H9 (cell line): ENCODE results near the gene KRT36. TPM values are rescaled to one million over a fixed set of nuclear protein-coding genes. Genes with fewer than 3 reads are reported as not detected.

Source experiments
- DNase-seq: peaks from one replicate; pipeline ENCODE4 v3.0.0-alpha.2; 2017
- H2AFZ ChIP-seq: one replicate; pipeline ENCODE4 v1.6.1; 2013; ENCODE audit warnings: mild to moderate bottlenecking, low read length, control low read depth, moderate library complexity
- H2AK5ac ChIP-seq: 2 replicates; pipeline ENCODE4 v1.6.1; 2013; ENCODE audit warnings: low read length, control low read depth, mixed read lengths; ENCODE audit not compliant: insufficient read length
- H2BK120ac ChIP-seq: one replicate; pipeline ENCODE4 v1.6.1; 2013; ENCODE audit warnings: low read depth, mild to moderate bottlenecking, low read length, control low read depth, inconsistent platforms; ENCODE audit not compliant: poor library complexity, severe bottlenecking
- H2BK12ac ChIP-seq: 2 replicates; pipeline ENCODE4 v1.6.1; 2013; ENCODE audit warnings: low read length, control low read depth, mixed read lengths, low read depth; ENCODE audit not compliant: insufficient read length
- H2BK15ac ChIP-seq: 2 replicates; pipeline ENCODE4 v1.6.1; 2013; ENCODE audit warnings: low read depth, low read length, control low read depth
- H2BK20ac ChIP-seq: one replicate; pipeline ENCODE4 v1.6.1; 2013; ENCODE audit warnings: low read depth, mild to moderate bottlenecking, low read length, control low read depth, inconsistent platforms; ENCODE audit not compliant: poor library complexity, severe bottlenecking
- H2BK5ac ChIP-seq: 2 replicates; pipeline ENCODE4 v1.6.1; 2013; ENCODE audit warnings: low read length, control low read depth, mixed read lengths; ENCODE audit not compliant: insufficient read length
- H3K14ac ChIP-seq: 2 replicates; pipeline ENCODE4 v1.6.1; 2013; ENCODE audit warnings: low read length, control low read depth; ENCODE audit not compliant: insufficient read depth
- H3K18ac ChIP-seq: 2 replicates; pipeline ENCODE4 v1.6.1; 2013; ENCODE audit warnings: low read depth, mild to moderate bottlenecking, mixed read lengths, low read length, control low read depth; ENCODE audit not compliant: insufficient read length
- H3K23ac ChIP-seq: 2 replicates; pipeline ENCODE4 v1.6.1; 2013; ENCODE audit warnings: low read length, control low read depth, mixed read lengths, low read depth; ENCODE audit not compliant: insufficient read length
- H3K23me2 ChIP-seq: 2 replicates; pipeline ENCODE4 v1.6.1; 2013; ENCODE audit warnings: low read depth, mild to moderate bottlenecking, mixed read lengths, low read length, control low read depth; ENCODE audit not compliant: insufficient read length, poor library complexity, severe bottlenecking
- H3K27ac ChIP-seq: 2 replicates; pipeline ENCODE4 v1.5.1; 2013; ENCODE audit warnings: low read length, control low read depth, mixed read lengths, low read depth; ENCODE audit not compliant: insufficient read length
- H3K27me3 ChIP-seq: 2 replicates; pipeline ENCODE4 v1.6.1; 2013; ENCODE audit warnings: low read length, control low read depth, inconsistent platforms; ENCODE audit not compliant: insufficient read depth
- H3K4ac ChIP-seq: 2 replicates; pipeline ENCODE4 v1.6.1; 2013; ENCODE audit warnings: low read depth, mild to moderate bottlenecking, control low read depth, inconsistent platforms, low read length, moderate library complexity
- H3K4me1 ChIP-seq: 2 replicates; pipeline ENCODE4 v1.6.1; 2013; ENCODE audit warnings: low read length, control low read depth, inconsistent platforms; ENCODE audit not compliant: insufficient read depth
- H3K4me2 ChIP-seq: 2 replicates; pipeline ENCODE4 v1.6.1; 2013; ENCODE audit warnings: low read length, control low read depth, mixed read lengths; ENCODE audit not compliant: insufficient read length, insufficient read depth
- H3K56ac ChIP-seq: 2 replicates; pipeline ENCODE4 v1.6.1; 2013; ENCODE audit warnings: low read depth, mild to moderate bottlenecking, mixed read lengths, low read length, control low read depth; ENCODE audit not compliant: insufficient read length
- H3K79me1 ChIP-seq: 2 replicates; pipeline ENCODE4 v1.6.1; 2013; ENCODE audit warnings: low read depth, mild to moderate bottlenecking, moderate library complexity, low read length, control low read depth, inconsistent platforms; ENCODE audit not compliant: insufficient read depth, poor library complexity, severe bottlenecking
- H3K79me2 ChIP-seq: 2 replicates; pipeline ENCODE4 v1.6.1; 2013; ENCODE audit warnings: low read length, control low read depth, inconsistent platforms; ENCODE audit not compliant: insufficient read depth
- H3K9ac ChIP-seq: 2 replicates; pipeline ENCODE4 v1.6.1; 2013; ENCODE audit warnings: low read length, control low read depth, mixed read lengths; ENCODE audit not compliant: insufficient read length; ENCODE audit errors: extremely low read depth
- H3K9me3 ChIP-seq: one replicate; pipeline ENCODE4 v1.6.1; 2013; ENCODE audit warnings: low read depth, low read length, inconsistent platforms; ENCODE audit not compliant: control insufficient read depth
- H3T11ph ChIP-seq: one replicate; pipeline ENCODE4 v1.6.1; 2013; ENCODE audit warnings: mild to moderate bottlenecking, low read length, control low read depth, inconsistent platforms
- H4K20me1 ChIP-seq: one replicate; pipeline ENCODE4 v1.6.1; 2013; ENCODE audit not compliant: control insufficient read depth, insufficient read length, insufficient read depth
- H4K5ac ChIP-seq: 2 replicates; pipeline ENCODE4 v1.6.1; 2013; ENCODE audit warnings: low read depth, mild to moderate bottlenecking, mixed read lengths, low read length, control low read depth; ENCODE audit not compliant: insufficient read length
- H4K8ac ChIP-seq: replicated peaks from 2 replicates; pipeline ENCODE4 v1.6.1; 2013; ENCODE audit warnings: low read length, control low read depth, mixed read lengths, low read depth; ENCODE audit not compliant: insufficient read length
- H4K91ac ChIP-seq: 2 replicates; pipeline ENCODE4 v1.6.1; 2013; ENCODE audit warnings: low read depth, mild to moderate bottlenecking, moderate library complexity, mixed read lengths, low read length, control low read depth; ENCODE audit not compliant: insufficient read length
- H3K27ac Mint-ChIP-seq, 3 experiments: 2 replicates in 2 of 3; 3 replicates in 1 of 3; pipeline ENCODE4 v1.8.0; 2020 to 2021; ENCODE audit warnings: mixed read lengths in 3 of 3, mild to moderate bottlenecking in 1 of 3, moderate library complexity in 1 of 3
- H3K27me3 Mint-ChIP-seq: 2 replicates; pipeline ENCODE4 v1.8.0; 2021; ENCODE audit warnings: low read depth, mild to moderate bottlenecking, moderate library complexity, mixed read lengths
- H3K36me3 Mint-ChIP-seq, 3 experiments: 2 replicates in 2 of 3; 3 replicates in 1 of 3; pipeline ENCODE4 v1.8.0; 2020 to 2021; ENCODE audit warnings: low read depth in 3 of 3, mixed read lengths in 3 of 3; ENCODE audit not compliant: insufficient read depth in 1 of 3
- H3K4me1 Mint-ChIP-seq, 2 experiments: 2 replicates each; pipeline ENCODE4 v1.8.0; 2020; ENCODE audit warnings: mixed read lengths in 2 of 2
- H3K4me3 Mint-ChIP-seq, 2 experiments: 2 replicates in 1 of 2; 3 replicates in 1 of 2; pipeline ENCODE4 v1.8.0; 2020 to 2021; ENCODE audit warnings: mild to moderate bottlenecking in 2 of 2, mixed read lengths in 2 of 2, moderate library complexity in 1 of 2
- H3K9me3 Mint-ChIP-seq, 2 experiments: 2 replicates in 1 of 2; 3 replicates in 1 of 2; pipeline ENCODE4 v1.8.0; 2020; ENCODE audit warnings: mild to moderate bottlenecking in 2 of 2, mixed read lengths in 2 of 2, moderate library complexity in 1 of 2
- whole genome bisulfite sequencing: extraction: QIAGEN DNeasy Blood & Tissue Kit; methylation state at CpG from one replicate; pipeline ENCODE4 v1.1.7; 2013; ENCODE audit warnings: missing lambda C conversion rate, low lambda C conversion rate, mixed read lengths; ENCODE audit not compliant: insufficient read length; ENCODE audit errors: extremely low coverage; 5-methylcytosine and 5-hydroxymethylcytosine counted together
- total RNA-seq: library from RNA; stranded (reverse); gene quantifications from 2 replicates; pipeline ENCODE4 v1.2.1, GENCODE V29; 2021
- TF ChIP-seq, protein P1 (sequence below): fragments of 200-600 bp; sonication (generic); conservative IDR thresholded peaks from 3 replicates; pipeline ENCODE4 v1.8.0; 2021; ENCODE audit warnings: antibody characterized with exemption, mild to moderate bottlenecking

Gene KRT36
- total RNA-seq, 1 experiment from 2014 or later: not detected

DNA sequence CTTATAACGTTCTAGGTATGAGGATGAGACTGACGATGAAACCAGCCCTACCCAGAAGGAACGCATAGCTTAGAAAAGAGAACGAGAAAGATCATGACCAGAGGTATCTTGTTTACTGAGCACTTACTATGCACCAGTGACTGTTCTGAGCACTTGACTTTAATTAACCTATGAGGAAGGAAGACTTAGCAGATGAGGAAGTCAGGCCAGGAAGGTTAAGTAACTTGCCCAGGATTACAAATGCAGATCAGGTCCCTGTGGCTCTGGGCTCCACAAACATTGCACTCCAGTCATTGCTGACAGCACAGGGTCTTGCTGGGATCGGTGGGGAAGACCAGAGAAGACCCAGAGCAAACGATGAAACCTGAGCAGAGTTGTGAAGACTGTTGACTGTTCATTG, 8.6 kb upstream of the KRT36 start:
- no CpG with 5 or more reads among the region's 6 CpGs for WGBS
- Histone ChIP-seq H2BK5ac (no peak overlapping the region), H4K91ac (no peak overlapping the region), H3K4me1 (peaks cover 3% of the 10 kb centered on the region; the same call in 1 of the 2 replicates), H3K79me2 (no peaks in the 10 kb centered on the region), H3K4me2 (no peak overlapping the region), H3K23me2 (no peaks in the 10 kb centered on the region), H3K56ac (no peak overlapping the region), H2AFZ (no peak overlapping the region), H4K5ac (no peak overlapping the region), H3K18ac (no peak overlapping the region), H2BK120ac (no peak overlapping the region), H3K9ac (no peak overlapping the region), H4K8ac (no peak overlapping the region), H2BK15ac (no peak overlapping the region), H3K27ac (no peak overlapping the region), H3K79me1 (no peaks in the 10 kb centered on the region), H2AK5ac (no peak overlapping the region), H2BK20ac (no peak overlapping the region), H3K4ac (no peak overlapping the region), H3T11ph (no peak overlapping the region), H2BK12ac (no peak overlapping the region), H3K14ac (no peak overlapping the region), H3K23ac (no peak overlapping the region), H4K20me1 (no peaks in the 10 kb centered on the region), H3K27me3 (no peaks in the 10 kb centered on the region), H3K9me3 (no peaks in the 10 kb centered on the region)
- TF ChIP-seq, protein P1, sequence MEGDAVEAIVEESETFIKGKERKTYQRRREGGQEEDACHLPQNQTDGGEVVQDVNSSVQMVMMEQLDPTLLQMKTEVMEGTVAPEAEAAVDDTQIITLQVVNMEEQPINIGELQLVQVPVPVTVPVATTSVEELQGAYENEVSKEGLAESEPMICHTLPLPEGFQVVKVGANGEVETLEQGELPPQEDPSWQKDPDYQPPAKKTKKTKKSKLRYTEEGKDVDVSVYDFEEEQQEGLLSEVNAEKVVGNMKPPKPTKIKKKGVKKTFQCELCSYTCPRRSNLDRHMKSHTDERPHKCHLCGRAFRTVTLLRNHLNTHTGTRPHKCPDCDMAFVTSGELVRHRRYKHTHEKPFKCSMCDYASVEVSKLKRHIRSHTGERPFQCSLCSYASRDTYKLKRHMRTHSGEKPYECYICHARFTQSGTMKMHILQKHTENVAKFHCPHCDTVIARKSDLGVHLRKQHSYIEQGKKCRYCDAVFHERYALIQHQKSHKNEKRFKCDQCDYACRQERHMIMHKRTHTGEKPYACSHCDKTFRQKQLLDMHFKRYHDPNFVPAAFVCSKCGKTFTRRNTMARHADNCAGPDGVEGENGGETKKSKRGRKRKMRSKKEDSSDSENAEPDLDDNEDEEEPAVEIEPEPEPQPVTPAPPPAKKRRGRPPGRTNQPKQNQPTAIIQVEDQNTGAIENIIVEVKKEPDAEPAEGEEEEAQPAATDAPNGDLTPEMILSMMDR: no peak
- DNase-seq: no peak
- H3K4me3 Mint-ChIP-seq: no peak overlapping the region
- no peak overlapping the region; a peak in 1 of 7 replicates for H3K27ac Mint-ChIP-seq
- H3K4me1 Mint-ChIP-seq: peaks cover 39 to 43% of the 10 kb centered on the region in 2 experiments
- no peaks in the 10 kb centered on the region for H3K36me3 Mint-ChIP-seq
- H3K27me3 Mint-ChIP-seq: peaks cover 11% of the 10 kb centered on the region
- H3K9me3 Mint-ChIP-seq: no peaks in the 10 kb centered on the region
